Measurements from ENCODE around the gene EFHC1. TPM values are rescaled to one million over a fixed set of nuclear protein-coding genes. Genes with fewer than 3 reads are reported as not detected.

EFHC1 gene
- total RNA-seq, 2 donors from 2014 or later: 19.4 to 23.5 TPM

DNA sequence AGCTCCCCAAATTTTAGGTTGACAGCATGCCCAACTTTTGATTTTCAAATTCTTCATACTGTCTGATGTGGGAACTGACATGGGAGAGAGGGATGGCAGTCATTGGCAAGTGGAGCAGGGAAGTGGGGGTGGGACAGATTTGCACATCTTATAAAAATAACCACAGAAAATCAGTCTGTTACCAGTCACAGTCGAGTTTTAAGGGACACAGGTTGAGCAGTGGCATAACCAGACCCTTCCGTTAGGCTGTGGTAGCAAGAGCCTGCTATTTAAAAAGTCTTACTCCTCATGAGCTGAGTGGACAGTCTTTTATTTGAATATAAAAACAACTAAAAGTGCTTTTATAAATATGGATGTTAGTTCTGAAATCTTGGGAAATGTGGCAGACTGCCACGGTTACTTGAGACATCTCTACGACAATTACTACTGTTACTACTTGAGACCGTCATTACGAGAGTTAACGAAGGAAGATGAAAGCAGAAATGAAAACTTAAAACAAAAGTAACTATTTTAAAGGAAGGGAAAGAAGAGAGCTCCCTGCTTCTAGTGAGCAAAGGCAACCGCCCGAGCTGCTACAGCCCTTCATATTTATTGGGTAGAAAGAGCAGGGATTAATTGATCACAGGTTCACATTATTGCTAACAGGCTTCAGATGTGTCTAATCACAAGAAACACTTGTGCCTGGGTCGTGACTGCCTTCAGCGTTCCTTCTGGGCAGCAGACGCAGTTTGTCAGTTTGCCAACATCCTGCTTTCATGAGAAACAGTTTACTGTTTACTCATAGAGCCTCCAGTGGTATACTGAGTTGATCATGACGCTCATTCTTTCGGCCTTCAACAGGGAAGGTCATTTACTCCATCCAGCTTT, 71.3 kb downstream of the EFHC1 start:
- no peaks in the 10 kb centered on the region for H3K36me3 ChIP-seq
- no peaks in the 10 kb centered on the region for H3K9me3 ChIP-seq
- no peak overlapping the region for H3K27ac ChIP-seq
- DNase-seq (ENCODE audit: low spot score): no peak
- no peaks in the 10 kb centered on the region for H3K27me3 ChIP-seq (replicated peaks; ENCODE audit: insufficient read depth)
- TF ChIP-seq POLR2AphosphoS5 (IDR thresholded peaks at IDR 0.05): no peak
- TF ChIP-seq POLR2A (IDR thresholded peaks at IDR 0.05): no peak
- TF ChIP-seq, protein P1, sequence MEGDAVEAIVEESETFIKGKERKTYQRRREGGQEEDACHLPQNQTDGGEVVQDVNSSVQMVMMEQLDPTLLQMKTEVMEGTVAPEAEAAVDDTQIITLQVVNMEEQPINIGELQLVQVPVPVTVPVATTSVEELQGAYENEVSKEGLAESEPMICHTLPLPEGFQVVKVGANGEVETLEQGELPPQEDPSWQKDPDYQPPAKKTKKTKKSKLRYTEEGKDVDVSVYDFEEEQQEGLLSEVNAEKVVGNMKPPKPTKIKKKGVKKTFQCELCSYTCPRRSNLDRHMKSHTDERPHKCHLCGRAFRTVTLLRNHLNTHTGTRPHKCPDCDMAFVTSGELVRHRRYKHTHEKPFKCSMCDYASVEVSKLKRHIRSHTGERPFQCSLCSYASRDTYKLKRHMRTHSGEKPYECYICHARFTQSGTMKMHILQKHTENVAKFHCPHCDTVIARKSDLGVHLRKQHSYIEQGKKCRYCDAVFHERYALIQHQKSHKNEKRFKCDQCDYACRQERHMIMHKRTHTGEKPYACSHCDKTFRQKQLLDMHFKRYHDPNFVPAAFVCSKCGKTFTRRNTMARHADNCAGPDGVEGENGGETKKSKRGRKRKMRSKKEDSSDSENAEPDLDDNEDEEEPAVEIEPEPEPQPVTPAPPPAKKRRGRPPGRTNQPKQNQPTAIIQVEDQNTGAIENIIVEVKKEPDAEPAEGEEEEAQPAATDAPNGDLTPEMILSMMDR (IDR thresholded peaks at IDR 0.05): no peak
- 75% methylated on average over 14 of the region's 14 CpGs for WGBS
- H3K4me3 ChIP-seq: no peak overlapping the region
- H3K4me1 ChIP-seq (replicated peaks): no peaks in the 10 kb centered on the region
- intact Hi-C loops (cut with DNase I): loop anchor here (10.0 kb wide), 1 partner anchor 173 kb away; no protein-coding TSS in a partner anchor

DNA sequence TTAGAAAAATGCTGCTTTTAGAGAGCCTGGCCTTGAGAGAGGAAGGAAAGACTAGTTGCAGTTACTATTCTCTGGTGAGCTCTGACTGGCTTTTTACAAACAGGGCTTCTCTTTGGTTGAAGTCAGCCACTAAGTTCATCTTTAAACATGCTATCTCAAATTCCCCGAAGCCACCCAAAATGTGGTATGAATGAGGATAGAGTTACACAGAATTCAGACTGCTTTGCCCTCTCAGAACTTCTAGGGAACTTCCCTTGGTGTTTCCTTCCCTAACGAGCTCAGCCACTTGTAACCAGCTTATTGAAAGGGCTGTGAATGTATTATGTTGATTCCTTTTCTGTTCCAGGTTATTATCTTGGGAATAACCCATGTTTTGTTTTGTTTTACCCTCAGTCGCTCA, 73.5 kb downstream of the EFHC1 start:
- no peak overlapping the region for H3K4me3 ChIP-seq
- H3K27ac ChIP-seq: no peak overlapping the region
- WGBS: 77% methylated on average over 3 of the region's 3 CpGs
- TF ChIP-seq, protein P1 (IDR thresholded peaks at IDR 0.05): no peak
- TF ChIP-seq POLR2AphosphoS5 (IDR thresholded peaks at IDR 0.05) (no peak), POLR2A (IDR thresholded peaks at IDR 0.05) (no peak)
- no peaks in the 10 kb centered on the region for H3K4me1 ChIP-seq (replicated peaks)
- no peaks in the 10 kb centered on the region for H3K9me3 ChIP-seq
- no peaks in the 10 kb centered on the region for H3K36me3 ChIP-seq
- H3K27me3 ChIP-seq (replicated peaks; ENCODE audit: insufficient read depth): no peaks in the 10 kb centered on the region
- intact Hi-C loops (cut with DNase I): loop anchor here (10.0 kb wide), 1 partner anchor 171 kb away; no protein-coding TSS in a partner anchor
- DNase-seq (ENCODE audit: low spot score): no peak

DNA sequence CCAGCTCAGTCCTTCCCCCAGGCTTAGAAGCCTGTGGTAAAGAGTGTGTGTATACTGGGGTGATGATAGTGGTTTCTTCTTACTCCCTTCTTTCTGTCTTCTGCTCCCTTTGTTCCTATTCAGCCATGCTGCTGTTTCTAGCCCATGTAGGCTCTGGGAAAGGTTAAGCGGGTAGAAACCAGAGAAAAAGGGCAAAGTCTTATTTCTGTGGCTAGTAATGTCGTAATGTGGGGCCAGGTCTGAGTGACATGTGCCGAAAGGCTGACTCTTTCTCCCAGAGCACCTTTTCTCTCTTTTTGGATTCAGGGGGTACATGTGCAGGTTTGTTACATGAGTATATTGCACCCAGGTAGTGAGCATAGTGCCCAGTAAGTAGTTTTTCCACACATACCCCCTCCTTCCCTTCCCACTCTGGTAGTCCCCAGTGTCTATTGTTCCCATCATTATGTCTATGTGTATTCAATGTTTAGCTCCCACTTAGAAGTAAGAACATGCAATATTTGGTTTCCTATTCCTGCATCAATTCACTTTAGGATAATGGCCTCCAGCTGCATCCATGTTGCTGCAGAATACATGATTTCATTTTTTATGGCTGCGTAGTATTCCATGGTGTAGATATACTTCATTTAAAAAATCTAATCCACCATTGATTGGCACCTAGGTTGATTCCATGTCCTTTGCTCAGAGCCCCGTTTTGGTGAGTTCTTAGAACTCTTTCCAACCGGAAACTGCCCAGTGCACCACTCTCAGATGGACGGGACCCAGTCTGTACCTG, 74.3 kb downstream of the EFHC1 start:
- 95% methylated on average over 7 of the region's 7 CpGs for WGBS
- no peaks in the 10 kb centered on the region for H3K4me1 ChIP-seq (replicated peaks)
- no peaks in the 10 kb centered on the region for H3K27me3 ChIP-seq (replicated peaks; ENCODE audit: insufficient read depth)
- no peak for DNase-seq (ENCODE audit: low spot score)
- H3K4me3 ChIP-seq: no peak overlapping the region
- intact Hi-C loops (cut with DNase I): loop anchor here (5.0 to 10.0 kb wide), 2 partner anchors 83 to 170 kb away; partner anchors contain the start of gene TRAM2
- H3K27ac ChIP-seq: no peak overlapping the region
- no peaks in the 10 kb centered on the region for H3K9me3 ChIP-seq
- no peak for TF ChIP-seq POLR2A (IDR thresholded peaks at IDR 0.05)
- TF ChIP-seq, protein P1 (IDR thresholded peaks at IDR 0.05): no peak
- no peak for TF ChIP-seq POLR2AphosphoS5 (IDR thresholded peaks at IDR 0.05)
- H3K36me3 ChIP-seq: no peaks in the 10 kb centered on the region

DNA sequence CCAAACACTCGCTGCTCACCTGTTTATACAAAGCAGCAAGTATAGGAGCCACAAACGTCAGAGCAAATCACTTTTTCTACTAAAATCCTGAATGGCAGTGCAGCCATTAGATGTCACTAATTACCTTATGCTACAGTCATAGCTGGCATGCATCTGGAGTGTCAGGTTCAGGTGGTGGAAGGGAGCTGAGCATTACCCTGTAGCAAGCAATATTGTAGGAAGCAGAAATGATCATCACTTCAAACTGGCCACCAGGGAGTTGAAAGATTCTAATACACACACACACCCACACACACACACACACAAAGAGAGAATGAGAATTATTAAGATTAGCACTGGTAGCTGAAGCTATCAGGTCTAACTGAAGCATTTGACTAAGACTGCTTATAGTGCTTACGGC, 75.8 kb downstream of the EFHC1 start:
- no peak overlapping the region for H3K4me3 ChIP-seq
- H3K27ac ChIP-seq: no peak overlapping the region
- intact Hi-C loops (cut with DNase I): loop anchor here (5.0 to 10.0 kb wide), 2 partner anchors 81 to 169 kb away; partner anchors contain the start of gene TRAM2
- H3K4me1 ChIP-seq (replicated peaks): no peaks in the 10 kb centered on the region
- no peaks in the 10 kb centered on the region for H3K27me3 ChIP-seq (replicated peaks; ENCODE audit: insufficient read depth)
- TF ChIP-seq POLR2A (IDR thresholded peaks at IDR 0.05): no peak
- no peak for TF ChIP-seq POLR2AphosphoS5 (IDR thresholded peaks at IDR 0.05)
- TF ChIP-seq, protein P1 (IDR thresholded peaks at IDR 0.05): no peak
- H3K36me3 ChIP-seq: no peaks in the 10 kb centered on the region
- DNase-seq (ENCODE audit: low spot score): no peak
- WGBS: 62% methylated on average over 3 of the region's 3 CpGs
- H3K9me3 ChIP-seq: no peaks in the 10 kb centered on the region

All from prostate gland (tissue), 2 donors.